Measurements from ENCODE around the gene IGFN1. TPM values are rescaled to one million over a fixed set of nuclear protein-coding genes. Genes with fewer than 3 reads are reported as not detected.

Gene IGFN1
- total and polyA plus RNA-seq, 10 of the 15 experiments (the other 5 are each of a cell fraction or from before 2014, with no cell fraction given), result not detected

GRCh38 chr1:201175820-201176500 is 14.7 kb upstream of the IGFN1 start:
- peaks cover 7% of the 10 kb centered on the region for H3K4me1 ChIP-seq (ENCODE audit: control insufficient read depth, insufficient read depth, low read length)
- WGBS (ENCODE audit: insufficient coverage, insufficient replicate concordance, low lambda C conversion rate, missing lambda C conversion rate), result 20% methylated on average over 7 of the region's 7 CpGs
- no peak overlapping the region for H3K27ac ChIP-seq (ENCODE audit: control insufficient read depth, insufficient read depth)
- no TSS peak for BruUV-seq (replicated peaks)
- no peak overlapping the region for H3K4me2 ChIP-seq (ENCODE audit: control insufficient read depth, insufficient read depth)
- ATAC-seq (no peak), FAIRE-seq (no peak), DNase-seq (ENCODE audit: low read depth, low spot score) (no peak)
- peaks cover 0 to 2% of the 10 kb centered on the region in 2 experiments; a peak in 3 of 4 replicates for H3K27me3 ChIP-seq (replicated peaks in 1 of 2; ENCODE audit: control insufficient read depth in 2 of 2, insufficient read depth in 2 of 2, low read length in 1 of 2)
- no peak overlapping the region for H2AFZ ChIP-seq (ENCODE audit: control insufficient read depth, low read depth, low read length)
- TF ChIP-seq SUPT20H (IDR thresholded peaks at IDR 0.05; ENCODE audit: borderline replicate concordance, control insufficient read depth, low read depth, low read length) (no peak), IRF3 (IDR thresholded peaks at IDR 0.05) (no peak), ATF3 (IDR thresholded peaks at IDR 0.05; ENCODE audit: borderline replicate concordance, extremely low read depth, low read depth, low read length) (no peak), BCL11A (IDR thresholded peaks at IDR 0.05; ENCODE audit: low read depth, low read length) (no peak)
- H4K20me1 ChIP-seq (ENCODE audit: control insufficient read depth, insufficient read depth), result no peaks in the 10 kb centered on the region
- POLR2A ChIA-PET, result no interaction called here
- no peaks in the 10 kb centered on the region for H3K79me2 ChIP-seq (ENCODE audit: control insufficient read depth, insufficient read depth, low read length)
- H3K9me3 ChIP-seq (replicated peaks; ENCODE audit: control insufficient read depth, insufficient read depth, low read length), result no peaks in the 10 kb centered on the region
- H3K4me3 ChIP-seq, result no peak overlapping the region
- SMC1A ChIA-PET (ENCODE audit: uncharacterized antibody, unreplicated experiment), result no interaction called here
- H3K9ac ChIP-seq (ENCODE audit: control insufficient read depth, insufficient read depth, low read length), result no peak overlapping the region
- CTCF ChIA-PET, result interaction anchor here (1.7 kb wide), 1 partner anchor 25 kb away, joined by 5 read pairs; no protein-coding TSS in a partner anchor
- RAD21 ChIA-PET (ENCODE audit: unreplicated experiment), result no interaction called here
- in situ Hi-C loops (cut with MboI) (no loop called here), intact Hi-C loops (cut with micrococcal nuclease; ENCODE audit: unreplicated experiment) (no loop called here)
- no peaks in the 10 kb centered on the region for H3K36me3 ChIP-seq (ENCODE audit: control insufficient read depth in 2 of 2, insufficient read depth in 2 of 2, low read length in 1 of 2)

GRCh38 chr1:201176940-201177339 is 13.7 kb upstream of the IGFN1 start:
- DNase-seq (ENCODE audit: low read depth, low spot score), result no peak
- no peaks in the 10 kb centered on the region for H3K4me1 ChIP-seq (ENCODE audit: control insufficient read depth, insufficient read depth, low read length)
- POLR2A ChIA-PET, result no interaction called here
- WGBS (ENCODE audit: insufficient coverage, insufficient replicate concordance, low lambda C conversion rate, missing lambda C conversion rate), result 27% methylated on average over 2 of the region's 2 CpGs
- H3K4me2 ChIP-seq (ENCODE audit: control insufficient read depth, insufficient read depth), result no peak overlapping the region
- H3K27me3 ChIP-seq (replicated peaks in 1 of 2; ENCODE audit: control insufficient read depth in 2 of 2, insufficient read depth in 2 of 2, low read length in 1 of 2), result peaks cover 0 to 2% of the 10 kb centered on the region in 2 experiments; a peak in 3 of 4 replicates
- no peak overlapping the region for H3K27ac ChIP-seq (ENCODE audit: control insufficient read depth, insufficient read depth)
- no peak overlapping the region for H3K9ac ChIP-seq (ENCODE audit: control insufficient read depth, insufficient read depth, low read length)
- no peak for FAIRE-seq
- no TSS peak for BruUV-seq (replicated peaks)
- H3K36me3 ChIP-seq (ENCODE audit: control insufficient read depth in 2 of 2, insufficient read depth in 2 of 2, low read length in 1 of 2), result no peaks in the 10 kb centered on the region
- in situ Hi-C loops (cut with MboI) (no loop called here), intact Hi-C loops (cut with micrococcal nuclease; ENCODE audit: unreplicated experiment) (no loop called here)
- no peaks in the 10 kb centered on the region for H4K20me1 ChIP-seq (ENCODE audit: control insufficient read depth, insufficient read depth)
- SMC1A ChIA-PET (ENCODE audit: uncharacterized antibody, unreplicated experiment), result no interaction called here
- no peak overlapping the region for H3K4me3 ChIP-seq
- no peak for ATAC-seq
- H3K79me2 ChIP-seq (ENCODE audit: control insufficient read depth, insufficient read depth, low read length), result no peaks in the 10 kb centered on the region
- CTCF ChIA-PET, result no interaction called here
- H3K9me3 ChIP-seq (replicated peaks; ENCODE audit: control insufficient read depth, insufficient read depth, low read length), result no peaks in the 10 kb centered on the region
- RAD21 ChIA-PET (ENCODE audit: unreplicated experiment), result no interaction called here
- H2AFZ ChIP-seq (ENCODE audit: control insufficient read depth, low read depth, low read length), result no peak overlapping the region
- TF ChIP-seq ZBTB4 (CRISPR knock-in tag; IDR thresholded peaks at IDR 0.05) (no peak), POLR2A (IDR thresholded peaks at IDR 0.05; ENCODE audit: low read depth, low read length) (no peak), REST (IDR thresholded peaks at IDR 0.05; ENCODE audit: low read depth, low read length) (no peak), TCF7 (IDR thresholded peaks at IDR 0.05; ENCODE audit: borderline replicate concordance) (no peak), CHD4 (IDR thresholded peaks at IDR 0.05) (no peak)

All from GM12878 (cell line).